ENCODE data around the gene RLF. TPM values are rescaled to one million over a fixed set of nuclear protein-coding genes. Genes with fewer than 3 reads are reported as not detected.

The RLF gene
- total and polyA plus RNA-seq, 9 of the 15 experiments (the other 6 are each of a cell fraction or from before 2014, with no cell fraction given), result 3.6 to 35.0 (median 21.2) TPM

GRCh38 chr1:40226192-40226591 lies 65.0 kb downstream of the RLF start (continued):
- TF ChIP-seq ZNF609 (CRISPR knock-in tag; IDR thresholded peaks at IDR 0.05; ENCODE audit: borderline replicate concordance), result no peak
- TF ChIP-seq RAD21 (CRISPR knock-in tag; conservative IDR thresholded peaks at IDR 0.05 in 1 of 2, IDR thresholded peaks at IDR 0.05 in 1 of 2), result no peak
- no peak for TF ChIP-seq PATZ1 (CRISPR knock-in tag; IDR thresholded peaks at IDR 0.05; ENCODE audit: borderline replicate concordance)
- TF ChIP-seq ARID3B (CRISPR knock-in tag; IDR thresholded peaks at IDR 0.05; ENCODE audit: borderline replicate concordance), result no peak
